HL-60/S4 treated with phorbol 12-myristate 13-acetate at 8.2 ng/mL for 4 days and 3 days (cell line): Measurements from ENCODE around the gene FUT9.
"Not testable (repeated sequence)": the region's sequence is repeated elsewhere in the genome, so short reads cannot be mapped to it uniquely, and the experiment has no call there.

Experiments used
- in situ Hi-C: fragments of 300-500 bp; cut with MboI; formaldehyde crosslinking; loops from 2 replicates; pipeline ENCODE4 v1.15.0; 2022; ENCODE audit warnings: low sequenced_read_pairs

FUT9 gene

GRCh38 chr6:96171112-96171511 lies 155.3 kb downstream of the FUT9 start:
- in situ Hi-C loops = no loop called here

GRCh38 chr6:96184798-96185197 lies 169.0 kb downstream of the FUT9 start:
- in situ Hi-C loops = no loop called here

GRCh38 chr6:96186094-96186493 lies 170.3 kb downstream of the FUT9 start:
- in situ Hi-C loops = no loop called here

- in situ Hi-C loops = no loop called here
Measured at GRCh38 chr6:96186516-96187195, 170.9 kb downstream of the FUT9 start.

- in situ Hi-C loops = no loop called here
Measured at GRCh38 chr6:96194675-96195074, 178.9 kb downstream of the FUT9 start.

GRCh38 chr6:96195272-96195671 lies 179.5 kb downstream of the FUT9 start:
- in situ Hi-C loops = no loop called here

GRCh38 chr6:96196633-96197032 lies 180.9 kb downstream of the FUT9 start:
- in situ Hi-C loops = no loop called here

- in situ Hi-C loops = no loop called here
Measured at GRCh38 chr6:96197241-96197640, 181.5 kb downstream of the FUT9 start.

GRCh38 chr6:96202571-96202970 lies 186.8 kb downstream of the FUT9 start:
- in situ Hi-C loops = no loop called here

GRCh38 chr6:96211341-96211740 lies 195.6 kb downstream of the FUT9 start:
- in situ Hi-C loops = no loop called here

GRCh38 chr6:96212066-96212465 lies 196.3 kb downstream of the FUT9 start:
- in situ Hi-C loops = no loop called here

GRCh38 chr6:96213784-96214183 lies 198.0 kb downstream of the FUT9 start:
- in situ Hi-C loops = no loop called here

GRCh38 chr6:96223695-96224094 lies 207.9 kb downstream of the FUT9 start:
- in situ Hi-C loops = no loop called here

GRCh38 chr6:96227135-96227534 lies 211.4 kb downstream of the FUT9 start:
- in situ Hi-C loops = no loop called here

- in situ Hi-C loops = no loop called here
Measured at GRCh38 chr6:96234444-96234843, 218.7 kb downstream of the FUT9 start.

GRCh38 chr6:96235927-96236326 lies 220.2 kb downstream of the FUT9 start:
- in situ Hi-C loops = no loop called here

- in situ Hi-C loops = no loop called here
Measured at GRCh38 chr6:96236471-96236870, 220.7 kb downstream of the FUT9 start.

GRCh38 chr6:96237638-96238347 lies 222.0 kb downstream of the FUT9 start:
- in situ Hi-C loops = no loop called here

GRCh38 chr6:96246563-96246962 lies 230.8 kb downstream of the FUT9 start:
- in situ Hi-C loops = no loop called here

- in situ Hi-C loops = no loop called here
Measured at GRCh38 chr6:96249755-96250154, 234.0 kb downstream of the FUT9 start.

- in situ Hi-C loops = no loop called here
Measured at GRCh38 chr6:96257751-96258150, 242.0 kb downstream of the FUT9 start.

GRCh38 chr6:96260787-96261430 lies 245.1 kb downstream of the FUT9 start:
- in situ Hi-C loops = not testable (repeated sequence)
